HG02852 (cell line): Measurements from ENCODE around the gene PLA2G2A.
"Not testable (repeated sequence)": the region's sequence is repeated elsewhere in the genome, so short reads cannot be mapped to it uniquely, and the experiment has no call there.

ENCODE experiments used
- ATAC-seq: cut with Tn5 transposase; IDR thresholded peaks from one replicate; pipeline ENCODE4 v1.9.1; 2021; ENCODE audit warnings: mild to moderate bottlenecking, moderate library complexity; ENCODE audit not compliant: unreplicated experiment

Gene PLA2G2A

GRCh38 chr1:19979494-19979977, at the start of gene PLA2G2A:
Gene PLA2G2A, minus strand, starts transcription at chr1:19979618. Its CDS starts 845 bp downstream, at chr1:19978773.
- ATAC-seq: no peak

- ATAC-seq: no peak
Measured at GRCh38 chr1:20028726-20029125, 49.3 kb upstream of the PLA2G2A start.

GRCh38 chr1:20028125-20028524, 48.7 kb upstream of the PLA2G2A start:
- no peak for ATAC-seq

GRCh38 chr1:20017741-20018140, 38.3 kb upstream of the PLA2G2A start:
- no peak for ATAC-seq

GRCh38 chr1:20014153-20014552, 34.7 kb upstream of the PLA2G2A start:
- no peak for ATAC-seq

GRCh38 chr1:20010016-20010415, 30.6 kb upstream of the PLA2G2A start:
- ATAC-seq: no peak

- ATAC-seq: no peak
Measured at GRCh38 chr1:20009212-20009611, 29.8 kb upstream of the PLA2G2A start.

- ATAC-seq: no peak
Measured at GRCh38 chr1:20008391-20008841, 29.0 kb upstream of the PLA2G2A start.

- not testable (repeated sequence) for ATAC-seq
Measured at GRCh38 chr1:19998823-19999222, 19.4 kb upstream of the PLA2G2A start.

- no peak for ATAC-seq
Measured at GRCh38 chr1:19990689-19991088, 11.3 kb upstream of the PLA2G2A start.

GRCh38 chr1:19990182-19990582, 10.8 kb upstream of the PLA2G2A start:
- ATAC-seq: not testable (repeated sequence)

- no peak for ATAC-seq
Measured at GRCh38 chr1:19988267-19989006, 9.0 kb upstream of the PLA2G2A start.

GRCh38 chr1:19987719-19988118, 8.3 kb upstream of the PLA2G2A start:
- no peak for ATAC-seq

GRCh38 chr1:19984409-19985016, 5.1 kb upstream of the PLA2G2A start:
- ATAC-seq: not testable (repeated sequence)

- ATAC-seq: no peak
Measured at GRCh38 chr1:19981507-19982312, 2.3 kb upstream of the PLA2G2A start.

- no peak for ATAC-seq
Measured at GRCh38 chr1:19981170-19981506, 1.7 kb upstream of the PLA2G2A start.

- ATAC-seq: no peak
Measured at GRCh38 chr1:19980314-19980713, 896 bp upstream of the PLA2G2A start.

GRCh38 chr1:19978143-19978542, 1.3 kb downstream of the PLA2G2A start:
- no peak for ATAC-seq

- no peak for ATAC-seq
Measured at GRCh38 chr1:19976317-19977003, 3.0 kb downstream of the PLA2G2A start.

GRCh38 chr1:19975423-19976193, 3.8 kb downstream of the PLA2G2A start:
- ATAC-seq: no peak
